Esophagus muscularis mucosa (tissue), 4 donors: Measurements from ENCODE around the gene ASB14. TPM values are rescaled to one million over a fixed set of nuclear protein-coding genes. Genes with fewer than 3 reads are reported as not detected.
"Not testable (repeated sequence)": the region's sequence is repeated elsewhere in the genome, so short reads cannot be mapped to it uniquely, and the experiment has no call there.

Source experiments
- DNase-seq: peaks from one replicate; pipeline ENCODE4 v3.0.0-alpha.2; 2017; ENCODE audit errors: extremely low spot score
- H3K27ac ChIP-seq, 4 donors: fragments of 200-600 bp; sonication (generic); replicated peaks in 1 of 4; 1 replicate in 3 of 4; 2 replicates in 1 of 4; pipeline ENCODE4 v1.5.1; 2016 to 2019; ENCODE audit warnings: mild to moderate bottlenecking in 1 of 4
- H3K27me3 ChIP-seq, 4 donors: fragments of 200-600 bp; sonication (generic); one replicate each; pipeline versions ENCODE4 v1.5.1 to v1.6.0; 2016 to 2019
- H3K36me3 ChIP-seq, 4 donors: fragments of 200-600 bp; sonication (generic); one replicate each; pipeline ENCODE4 v1.5.1; 2016 to 2019
- H3K4me1 ChIP-seq, 4 donors: fragments of 200-600 bp; sonication (generic); one replicate each; pipeline ENCODE4 v1.5.1; 2016 to 2019
- H3K4me3 ChIP-seq, 4 donors: fragments of 200-600 bp; sonication (generic); 1 replicate in 2 of 4; 2 replicates in 2 of 4; pipeline ENCODE4 v1.5.1; 2016 to 2019; ENCODE audit warnings: mild to moderate bottlenecking in 4 of 4, moderate library complexity in 1 of 4
- H3K9me3 ChIP-seq, 4 donors: fragments of 200-600 bp; sonication (generic); 1 replicate in 3 of 4; 2 replicates in 1 of 4; pipeline ENCODE4 v1.5.1; 2016 to 2019
- EP300 ChIP-seq: sonication (generic); formaldehyde crosslinking; IDR thresholded peaks from one replicate; pipeline ENCODE4 v1.6.1; 2017; ENCODE audit warnings: antibody characterized with exemption
- POLR2A ChIP-seq: fragments of 450-650 bp; IDR thresholded peaks from one replicate; pipeline ENCODE4 v1.6.1; 2017; ENCODE audit warnings: antibody characterized with exemption, moderate library complexity, mild to moderate bottlenecking, low read depth
- POLR2AphosphoS5 ChIP-seq, 2 donors: sonication (generic); formaldehyde crosslinking; IDR thresholded peaks; one replicate each; pipeline ENCODE4 v1.6.1; 2017; ENCODE audit warnings: antibody characterized with exemption in 2 of 2
- WGBS: methylation state at CpG from one replicate; pipeline ENCODE4 v1.1.5; 2018; 5-methylcytosine and 5-hydroxymethylcytosine counted together
- intact Hi-C: fragments of 100-400 bp; cut with DNase I; formaldehyde crosslinking; loops from one replicate; pipeline ENCODE4 v1.15.1; 2023
- total RNA-seq, 4 donors: library from RNA; depleted of rRNA; stranded (reverse); fragments of >200 nt; gene quantifications; one replicate each; pipeline versions ENCODE4 v1.1.0 to v1.2.1, GENCODE V29; 2016
- TF ChIP-seq, protein P1 (sequence below), 3 experiments: fragments of 200-600 bp in 2 of 3; fragments of 450-650 bp in 1 of 3; sonication (generic) in 2 of 3; IDR thresholded peaks; one replicate each; pipeline ENCODE4 v1.5.1; 2017 to 2019; ENCODE audit warnings: antibody characterized with exemption in 3 of 3, mild to moderate bottlenecking in 2 of 3, moderate library complexity in 1 of 3

ASB14 gene
- total RNA-seq, 4 donors from 2014 or later = not detected

DNA sequence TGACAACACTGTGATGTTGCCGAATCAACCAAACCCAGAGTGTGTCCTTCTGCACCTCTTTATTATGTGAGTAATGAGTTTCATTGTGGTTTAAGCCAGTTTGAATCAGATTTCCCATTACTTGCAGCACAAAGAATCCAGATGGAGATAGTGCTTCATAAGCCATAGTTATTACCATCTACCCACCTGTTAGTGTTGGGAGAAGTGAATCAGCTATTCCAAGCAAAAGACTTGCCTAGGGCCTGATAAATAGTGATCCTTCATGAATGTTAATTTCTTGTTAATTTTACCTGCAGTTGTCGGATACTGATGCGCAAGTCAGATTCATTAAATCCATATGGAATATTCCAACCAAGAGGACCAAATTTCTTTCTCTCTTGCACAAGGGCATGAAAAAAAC lies 21.7 kb upstream of the ASB14 start:
- H3K27ac ChIP-seq = no peak overlapping the region
- intact Hi-C loops = no loop called here
- H3K4me1 ChIP-seq = no peaks in the 10 kb centered on the region
- no peak for DNase-seq
- no peaks in the 10 kb centered on the region for H3K27me3 ChIP-seq
- no peak overlapping the region for H3K4me3 ChIP-seq
- H3K9me3 ChIP-seq = peaks cover 0 to 9% (median 4%) of the 10 kb centered on the region in 4 donors
- no peak for TF ChIP-seq EP300
- TF ChIP-seq, protein P1, sequence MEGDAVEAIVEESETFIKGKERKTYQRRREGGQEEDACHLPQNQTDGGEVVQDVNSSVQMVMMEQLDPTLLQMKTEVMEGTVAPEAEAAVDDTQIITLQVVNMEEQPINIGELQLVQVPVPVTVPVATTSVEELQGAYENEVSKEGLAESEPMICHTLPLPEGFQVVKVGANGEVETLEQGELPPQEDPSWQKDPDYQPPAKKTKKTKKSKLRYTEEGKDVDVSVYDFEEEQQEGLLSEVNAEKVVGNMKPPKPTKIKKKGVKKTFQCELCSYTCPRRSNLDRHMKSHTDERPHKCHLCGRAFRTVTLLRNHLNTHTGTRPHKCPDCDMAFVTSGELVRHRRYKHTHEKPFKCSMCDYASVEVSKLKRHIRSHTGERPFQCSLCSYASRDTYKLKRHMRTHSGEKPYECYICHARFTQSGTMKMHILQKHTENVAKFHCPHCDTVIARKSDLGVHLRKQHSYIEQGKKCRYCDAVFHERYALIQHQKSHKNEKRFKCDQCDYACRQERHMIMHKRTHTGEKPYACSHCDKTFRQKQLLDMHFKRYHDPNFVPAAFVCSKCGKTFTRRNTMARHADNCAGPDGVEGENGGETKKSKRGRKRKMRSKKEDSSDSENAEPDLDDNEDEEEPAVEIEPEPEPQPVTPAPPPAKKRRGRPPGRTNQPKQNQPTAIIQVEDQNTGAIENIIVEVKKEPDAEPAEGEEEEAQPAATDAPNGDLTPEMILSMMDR (IDR thresholded peaks at IDR 0.05) = no peak
- TF ChIP-seq POLR2AphosphoS5 (IDR thresholded peaks at IDR 0.05) = no peak
- no peak for TF ChIP-seq POLR2A
- 93% methylated on average over 3 of the region's 3 CpGs for WGBS
- H3K36me3 ChIP-seq = no peaks in the 10 kb centered on the region

DNA sequence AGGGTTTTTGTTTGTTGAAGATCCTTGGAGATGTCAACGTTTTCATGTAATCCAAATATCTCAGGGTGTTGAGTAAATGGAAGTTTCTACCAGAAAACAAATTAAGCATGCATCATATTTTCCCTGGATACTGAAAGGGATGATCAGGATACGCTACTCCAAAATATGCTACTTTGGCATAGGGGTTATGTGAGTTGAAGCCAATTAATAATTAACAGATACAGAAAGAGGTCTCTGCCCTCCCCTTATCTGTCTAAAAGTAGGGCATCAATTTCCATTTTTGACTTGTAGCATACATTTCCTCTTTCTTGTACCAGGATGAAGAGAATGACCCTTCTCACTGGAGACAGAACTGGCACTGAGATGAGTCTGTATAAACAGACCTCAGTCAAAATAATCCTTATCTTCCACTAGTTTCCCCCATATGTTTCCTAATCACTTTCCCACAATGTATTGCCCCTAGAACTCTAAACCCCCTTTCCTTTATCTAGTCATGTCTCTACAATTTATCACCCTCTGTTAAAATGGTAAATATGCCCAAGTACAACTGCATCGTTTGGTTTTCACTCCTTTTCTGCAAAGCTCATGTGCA lies 17.4 kb upstream of the ASB14 start:
- H3K4me1 ChIP-seq = no peaks in the 10 kb centered on the region
- H3K27me3 ChIP-seq = no peaks in the 10 kb centered on the region
- 71% methylated on average over 3 of the region's 3 CpGs for WGBS
- H3K4me3 ChIP-seq = no peak overlapping the region
- no peaks in the 10 kb centered on the region for H3K36me3 ChIP-seq
- no peak overlapping the region for H3K27ac ChIP-seq
- no peak for DNase-seq
- intact Hi-C loops = no loop called here
- no peaks in the 10 kb centered on the region for H3K9me3 ChIP-seq
- TF ChIP-seq, protein P1 (IDR thresholded peaks at IDR 0.05) = no peak

DNA sequence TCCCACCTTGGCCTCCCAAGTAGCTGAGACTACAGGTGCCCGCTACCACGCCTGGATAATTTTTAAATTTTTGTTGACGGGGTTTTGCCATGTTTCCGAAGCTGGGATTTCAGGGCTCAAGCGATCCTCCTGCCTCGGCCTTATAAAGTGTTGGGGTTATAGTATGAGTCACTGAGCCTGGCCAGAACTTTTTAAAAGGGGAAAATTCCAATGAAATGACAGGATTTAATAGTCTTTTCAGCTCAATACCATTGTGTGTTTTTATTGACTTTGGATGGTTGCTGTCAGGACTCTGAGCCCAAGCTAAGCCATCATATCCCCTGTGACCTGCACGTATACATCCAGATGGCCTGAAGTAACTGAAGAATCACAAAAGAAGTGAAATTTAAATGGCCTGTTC lies 11.0 kb upstream of the ASB14 start:
- DNase-seq, H3K36me3 ChIP-seq, H3K4me3 ChIP-seq, H3K9me3 ChIP-seq, H3K27me3 ChIP-seq, H3K27ac ChIP-seq, H3K4me1 ChIP-seq, intact Hi-C loops: not testable (repeated sequence)
- 99% methylated on average over 7 of the region's 7 CpGs for WGBS

DNA sequence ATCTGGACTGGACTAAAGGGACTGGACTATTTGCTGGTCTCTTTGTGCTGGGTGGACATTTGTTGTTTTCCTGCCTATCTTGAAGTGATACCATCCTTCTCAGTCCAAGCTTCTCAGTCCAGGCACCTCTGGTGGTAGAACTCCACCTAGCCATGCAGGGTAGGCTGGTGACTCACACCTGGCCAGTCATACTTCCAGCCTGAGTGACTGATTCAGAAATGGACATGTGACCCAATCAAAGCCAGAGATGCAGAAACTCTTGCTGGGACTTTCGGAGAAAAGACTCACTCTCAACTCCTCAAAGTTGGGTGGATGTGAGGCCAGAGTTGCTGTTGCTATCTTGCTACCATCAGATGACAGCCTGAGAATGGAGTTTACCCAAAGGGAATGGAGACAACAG lies 5.6 kb upstream of the ASB14 start:
- no peak for DNase-seq
- intact Hi-C loops = no loop called here
- Histone ChIP-seq H3K9me3 (no peaks in the 10 kb centered on the region), H3K4me1 (no peaks in the 10 kb centered on the region), H3K36me3 (no peaks in the 10 kb centered on the region), H3K4me3 (no peak overlapping the region), H3K27me3 (no peaks in the 10 kb centered on the region), H3K27ac (no peak overlapping the region)
- TF ChIP-seq EP300 (no peak), POLR2AphosphoS5 (IDR thresholded peaks at IDR 0.05) (no peak), POLR2A (no peak)
- TF ChIP-seq, protein P1 (IDR thresholded peaks at IDR 0.05) = no peak
- 100% methylated on average over 1 of the region's 1 CpG for WGBS

DNA sequence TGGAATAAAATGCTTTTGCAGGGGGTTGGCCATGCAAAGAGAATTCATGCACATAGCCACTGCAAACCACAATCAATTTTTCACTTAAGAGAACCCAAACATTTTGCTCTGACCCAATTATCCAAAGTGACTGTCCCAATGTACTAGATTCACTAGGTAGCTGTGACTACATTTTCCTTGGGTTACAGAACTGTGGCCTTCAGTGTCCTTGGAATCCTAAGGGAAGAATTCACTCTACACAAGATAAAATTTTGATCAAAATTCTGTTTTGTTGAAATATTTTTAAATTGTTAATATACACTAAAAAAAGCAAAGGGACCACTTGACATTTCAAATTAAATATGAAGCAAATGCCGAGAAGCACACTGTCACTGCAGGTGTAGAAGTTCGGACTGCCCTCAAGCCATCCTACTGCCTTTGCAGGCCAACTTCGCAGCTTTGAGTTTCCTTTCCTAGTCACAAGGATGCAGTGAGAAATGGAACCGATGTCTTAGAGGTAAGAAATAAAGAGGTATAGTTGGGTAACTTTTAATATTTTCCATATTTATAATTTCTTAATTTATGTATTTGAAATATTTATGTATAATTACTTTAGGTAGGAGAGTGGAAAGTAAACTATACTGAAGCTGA lies 527 bp upstream of the ASB14 start:
- TF ChIP-seq POLR2AphosphoS5 (IDR thresholded peaks at IDR 0.05) = no peak
- no peak for TF ChIP-seq POLR2A
- no peak for TF ChIP-seq EP300
- TF ChIP-seq, protein P1 (IDR thresholded peaks at IDR 0.05) = no peak
- WGBS = 94% methylated on average over 4 of the region's 4 CpGs
- no peaks in the 10 kb centered on the region for H3K36me3 ChIP-seq
- DNase-seq = no peak
- no peak overlapping the region for H3K27ac ChIP-seq
- intact Hi-C loops = no loop called here
- no peaks in the 10 kb centered on the region for H3K27me3 ChIP-seq
- no peaks in the 10 kb centered on the region for H3K4me1 ChIP-seq
- H3K9me3 ChIP-seq = no peaks in the 10 kb centered on the region
- no peak overlapping the region for H3K4me3 ChIP-seq
